Germinal center (tissue), 1 donor: ENCODE data around the gene NT5C3B.
"Not testable (repeated sequence)": the region's sequence is repeated elsewhere in the genome, so short reads cannot be mapped to it uniquely, and the experiment has no call there.

Experiments
- DNase-seq: peaks from one replicate; pipeline ENCODE4 v3.0.0; 2012; ENCODE audit warnings: mixed read lengths, low spot score

Gene NT5C3B

DNA sequence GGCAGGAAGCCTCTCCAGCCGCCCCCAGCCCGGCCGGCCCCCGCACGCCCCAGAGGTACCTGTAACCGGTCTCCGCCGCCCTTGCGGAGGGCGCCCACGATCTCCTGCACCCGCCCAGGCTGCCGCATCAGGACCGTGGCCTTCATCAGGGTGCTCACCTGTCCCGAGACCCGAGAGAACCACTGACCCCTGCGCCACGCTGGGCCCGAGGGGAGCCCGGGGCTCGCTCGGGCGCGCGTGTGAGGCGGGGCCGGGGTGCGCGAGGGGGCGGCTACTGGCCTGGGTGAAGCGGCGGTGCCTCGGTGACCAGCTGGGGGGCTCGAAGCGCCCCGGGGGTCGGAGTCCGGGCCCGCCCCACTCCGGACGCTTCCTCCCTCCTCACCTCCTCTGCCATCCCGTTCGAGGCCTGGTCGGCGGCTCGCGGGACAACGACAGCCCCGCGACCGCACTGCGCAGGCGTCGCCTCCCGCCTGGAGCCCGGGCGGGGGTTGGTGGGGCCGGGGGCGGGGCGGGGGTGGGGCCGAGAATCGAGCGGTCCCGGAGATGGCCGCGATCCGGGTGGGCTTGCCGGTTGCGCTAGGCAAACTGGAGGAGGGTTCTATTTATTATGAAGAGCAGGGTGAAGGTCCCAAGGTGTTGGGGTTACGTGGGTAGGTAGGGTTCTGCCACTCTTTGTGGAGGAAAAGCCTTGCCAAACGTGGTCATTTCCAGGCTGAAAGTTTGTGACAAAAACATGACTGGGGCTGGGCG is at the start of gene NT5C3B:
Gene NT5C3B, minus strand, starts transcription at position 433 of the 750 bp plus-strand sequence. Its CDS starts 39 bp downstream, at position 394.
- DNase-seq, result peak; percentile 88

GRCh38 chr17:41885733-41886132 is 49.7 kb upstream of the NT5C3B start:
- DNase-seq, result no peak

DNA sequence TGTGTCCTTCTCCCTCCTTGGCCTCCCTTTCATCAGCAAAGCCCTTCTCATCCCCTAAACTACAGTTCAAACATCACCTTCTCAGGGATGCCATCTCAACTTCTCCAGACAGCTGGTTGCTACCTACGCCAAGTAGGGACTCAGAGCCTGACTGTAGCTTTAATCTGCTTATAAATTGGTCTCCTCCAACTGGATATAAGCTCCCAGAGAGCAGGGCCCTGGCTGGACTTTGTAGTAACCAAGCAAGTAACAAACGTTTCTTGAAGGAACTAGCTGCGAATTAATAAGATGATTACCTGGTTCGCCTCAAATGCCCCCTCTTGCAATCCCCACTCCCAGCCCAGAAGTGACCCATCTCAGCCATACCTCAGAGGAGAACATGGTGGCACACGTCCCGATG is 46.7 kb upstream of the NT5C3B start:
- no peak for DNase-seq

DNA sequence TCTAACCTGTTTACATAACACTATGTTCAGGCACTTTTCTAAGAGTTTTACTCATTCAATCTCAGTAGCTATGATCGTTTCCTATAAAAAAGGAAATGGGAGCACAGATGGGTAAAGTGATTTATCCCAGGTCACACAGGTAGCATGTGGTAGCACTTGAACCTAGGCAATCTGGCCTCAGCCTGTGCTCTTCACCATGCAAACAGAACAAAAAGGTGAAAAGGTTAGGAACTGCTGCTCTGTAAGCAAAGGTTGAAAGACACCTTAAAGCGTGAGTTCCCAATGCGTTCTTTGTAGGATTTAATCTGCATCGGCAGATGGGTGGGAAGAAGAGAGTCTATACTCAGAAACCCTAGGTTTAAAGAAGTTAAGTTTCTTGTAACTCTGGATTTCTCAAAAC is 44.1 kb upstream of the NT5C3B start:
- DNase-seq, result no peak

DNA sequence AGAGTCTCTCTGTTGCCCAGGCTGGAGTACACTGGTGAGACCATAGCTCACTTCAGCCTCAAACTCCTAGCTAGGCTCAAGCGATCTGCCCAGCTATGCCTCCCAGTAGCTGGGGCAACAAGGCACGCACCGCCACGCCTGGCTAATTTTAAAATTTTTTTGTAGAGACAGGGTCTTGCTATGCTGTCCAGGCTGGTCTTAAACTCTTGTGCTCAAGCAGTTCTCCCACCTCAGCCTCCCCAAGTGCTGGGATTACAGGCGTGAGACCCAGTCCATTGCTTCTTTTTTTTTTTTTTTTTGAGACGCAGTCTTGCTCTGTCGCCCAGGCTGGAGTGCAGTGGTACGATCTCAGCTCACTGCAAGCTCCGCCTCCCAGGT is 38.2 kb upstream of the NT5C3B start:
- not testable (repeated sequence) for DNase-seq

GRCh38 chr17:41873559-41874292 is 37.7 kb upstream of the NT5C3B start:
- DNase-seq, result no peak

- no peak for DNase-seq
These were observed 35.8 kb upstream of the NT5C3B start for GRCh38 chr17:41871789-41872188.

GRCh38 chr17:41870627-41871026 is 34.6 kb upstream of the NT5C3B start:
- DNase-seq, result no peak

- DNase-seq, result no peak
These were observed 34.1 kb upstream of the NT5C3B start for GRCh38 chr17:41870097-41870496.

GRCh38 chr17:41869426-41869825 is 33.4 kb upstream of the NT5C3B start:
- DNase-seq, result no peak

DNA sequence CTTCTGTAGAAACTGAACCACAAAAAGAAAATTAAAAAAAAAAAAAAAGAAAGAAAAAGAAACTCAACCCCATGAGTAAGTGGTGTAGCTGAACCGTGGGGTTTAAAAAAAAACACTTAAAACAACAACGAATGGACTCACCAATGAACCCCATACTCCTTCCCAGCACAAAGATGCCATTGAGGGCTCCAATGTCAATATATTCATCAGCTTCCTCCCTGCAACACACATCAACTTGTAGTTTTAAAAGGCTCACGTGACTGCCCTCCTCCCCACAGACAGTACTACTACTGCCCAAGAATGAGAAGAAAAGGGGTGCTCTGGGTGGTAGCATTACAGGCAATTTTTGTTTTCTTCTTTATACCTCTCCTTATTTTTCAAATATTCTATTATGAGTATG is 32.5 kb upstream of the NT5C3B start:
- no peak for DNase-seq

- DNase-seq, result no peak
These were observed 29.5 kb upstream of the NT5C3B start for GRCh38 chr17:41865596-41865893.

DNA sequence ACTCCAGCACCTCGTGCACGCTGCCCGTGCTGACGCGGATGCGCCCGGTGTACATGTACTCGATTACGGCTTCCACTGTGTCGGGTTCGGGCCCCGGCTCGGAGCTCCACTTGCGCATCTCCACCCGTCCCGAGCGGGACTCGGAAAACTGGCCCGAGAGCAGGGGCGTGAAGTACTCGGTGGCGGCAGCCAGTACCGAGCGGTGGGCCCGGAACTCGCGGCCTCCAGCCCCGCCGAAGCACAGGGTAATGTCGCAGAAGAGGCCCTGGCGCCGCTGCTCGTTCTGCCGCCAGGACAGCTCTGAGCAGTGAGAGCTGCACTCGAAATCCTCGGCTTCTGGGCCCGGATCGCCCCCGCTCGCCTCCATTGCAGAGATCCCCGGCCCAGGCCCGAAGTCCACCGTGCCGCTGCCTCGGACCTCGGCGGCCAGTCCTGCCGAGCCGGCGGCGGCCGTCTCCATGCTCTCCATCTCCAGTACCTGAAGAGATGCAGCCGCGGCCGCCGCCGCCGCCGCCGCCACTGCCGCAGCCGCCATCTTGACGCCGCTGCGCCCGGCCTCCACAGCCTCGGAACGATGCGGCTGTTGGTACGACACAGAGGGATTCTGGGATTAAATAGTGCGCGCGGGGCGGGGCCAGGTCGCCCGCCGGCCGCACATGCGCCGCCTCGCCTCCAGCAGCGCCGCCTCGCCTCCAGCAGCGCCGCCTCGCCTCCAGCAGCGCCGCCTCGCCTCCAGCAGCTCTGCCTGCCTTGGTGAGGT is 29.0 kb upstream of the NT5C3B start, which contains the start of gene KLHL11:
Gene KLHL11, minus strand, starts transcription at position 588 of the 760 bp plus-strand sequence. Its CDS starts 53 bp downstream, at position 535.
- DNase-seq, result peak; percentile 92

DNA sequence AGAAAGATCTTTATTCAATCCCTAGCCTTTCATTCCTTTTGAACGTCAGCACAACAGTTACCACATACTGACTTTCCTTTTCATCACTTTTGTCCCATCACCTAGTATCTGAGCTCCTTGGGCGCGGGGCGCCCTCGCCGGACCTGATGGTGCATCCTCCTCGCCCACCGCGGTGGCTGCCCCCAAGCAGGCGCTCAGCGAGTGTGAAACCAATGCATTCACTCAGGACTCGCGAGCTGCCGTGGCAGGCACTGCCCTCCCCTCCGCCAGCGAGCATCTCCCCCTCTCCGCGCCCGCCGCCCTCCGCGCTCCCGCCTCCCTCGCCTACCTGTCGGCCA is 28.4 kb upstream of the NT5C3B start:
- peak; percentile 56 for DNase-seq

- no peak for DNase-seq
These were observed 27.2 kb upstream of the NT5C3B start for GRCh38 chr17:41863074-41863848.

- no peak for DNase-seq
These were observed 24.4 kb upstream of the NT5C3B start for GRCh38 chr17:41860254-41860931.

DNA sequence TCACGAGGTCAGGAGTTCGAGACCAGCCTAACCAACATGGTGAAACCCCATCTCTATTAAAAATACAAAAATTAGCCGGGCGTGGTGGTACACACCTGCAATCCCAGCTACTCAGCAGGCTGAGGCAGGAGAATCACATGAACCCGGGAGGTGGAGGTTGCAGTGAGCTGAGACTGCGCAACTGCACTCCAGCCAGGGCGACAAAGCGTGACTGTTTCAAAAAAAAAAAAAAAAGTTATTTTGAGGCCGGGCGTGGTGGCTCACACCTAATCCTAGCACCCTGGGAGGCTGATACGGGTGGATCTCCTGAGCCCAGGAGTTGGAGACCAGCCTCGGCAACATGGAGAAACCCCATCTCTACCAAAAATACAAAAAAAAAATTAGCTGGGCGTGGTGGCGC is 15.3 kb upstream of the NT5C3B start:
- DNase-seq, result not testable (repeated sequence)

- DNase-seq, result peak; percentile 37
These were observed 13.4 kb upstream of the NT5C3B start for GRCh38 chr17:41849251-41849990.

DNA sequence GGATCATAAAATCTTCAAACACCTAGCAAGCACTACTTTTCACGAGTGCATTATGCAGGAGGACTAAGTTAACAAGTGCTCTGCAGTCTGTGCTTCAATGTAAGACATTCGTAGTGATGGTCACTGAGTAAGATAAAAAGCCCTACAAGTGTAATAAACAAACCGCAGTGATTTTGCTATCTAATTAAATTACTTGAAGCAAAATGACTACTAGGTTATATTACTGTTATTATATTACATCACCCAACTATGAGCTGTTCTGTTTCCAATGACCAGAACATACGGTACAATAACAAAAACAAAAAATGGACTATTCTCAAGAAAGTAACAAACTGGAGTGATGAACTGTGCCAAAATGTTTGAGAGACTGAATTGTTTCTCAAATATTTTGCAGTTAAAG is 12.8 kb upstream of the NT5C3B start:
- no peak for DNase-seq

DNA sequence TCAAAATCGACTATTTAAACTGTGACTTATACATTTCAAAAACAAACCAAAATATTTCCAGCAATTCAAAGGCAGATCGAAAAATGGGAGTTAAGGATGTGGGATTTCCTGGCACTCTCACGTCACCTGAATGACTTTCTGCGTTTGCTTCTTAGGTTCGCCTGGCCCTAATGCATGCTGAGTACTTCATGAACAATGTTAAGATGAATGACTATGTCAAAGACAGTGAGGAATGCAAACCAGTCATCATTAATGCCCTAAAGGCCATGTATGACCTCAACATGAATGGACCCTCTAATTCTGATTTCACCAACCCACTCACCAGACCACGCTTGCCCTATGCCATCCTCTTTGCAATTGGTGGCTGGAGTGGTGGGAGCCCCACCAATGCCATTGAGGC is 8.9 kb upstream of the NT5C3B start:
- no peak for DNase-seq

GRCh38 chr17:41840781-41841180 is 4.7 kb upstream of the NT5C3B start:
- DNase-seq, result not testable (repeated sequence)
